K562 (cell line): Measurements from ENCODE around the gene AGPAT3.

Source experiments
- ETV5 ChIP-seq: sonication (generic); formaldehyde crosslinking; IDR thresholded peaks from 2 replicates; pipeline ENCODE4 v1.4.0; 2020; ENCODE audit warnings: low read depth, mild to moderate bottlenecking, missing genetic modification reagents
- EZH2 ChIP-seq: IDR thresholded peaks from 2 replicates; pipeline ENCODE4 v1.6.1; 2012; ENCODE audit warnings: low read depth, mild to moderate bottlenecking, inconsistent platforms, low read length, borderline replicate concordance
- RBBP5 ChIP-seq: fragments of 200-600 bp; sonication (generic); IDR thresholded peaks from 2 replicates; pipeline ENCODE4 v1.6.1; 2012; ENCODE audit warnings: borderline replicate concordance, mild to moderate bottlenecking, low read length, control low read depth, inconsistent platforms; ENCODE audit not compliant: insufficient read depth, poor library complexity, severe bottlenecking
- TF ChIP-seq, protein P1 (sequence below): fragments of 150-350 bp; conservative IDR thresholded peaks from 2 replicates; pipeline ENCODE4 v1.6.1; 2014; ENCODE audit warnings: low read length

GRCh38 chr21:43817157-43818086, 47.6 kb upstream of the AGPAT3 start:
- TF ChIP-seq EZH2 (no peak), ETV5 (CRISPR knock-in tag) (no peak), RBBP5 (no peak)
- TF ChIP-seq, protein P1, sequence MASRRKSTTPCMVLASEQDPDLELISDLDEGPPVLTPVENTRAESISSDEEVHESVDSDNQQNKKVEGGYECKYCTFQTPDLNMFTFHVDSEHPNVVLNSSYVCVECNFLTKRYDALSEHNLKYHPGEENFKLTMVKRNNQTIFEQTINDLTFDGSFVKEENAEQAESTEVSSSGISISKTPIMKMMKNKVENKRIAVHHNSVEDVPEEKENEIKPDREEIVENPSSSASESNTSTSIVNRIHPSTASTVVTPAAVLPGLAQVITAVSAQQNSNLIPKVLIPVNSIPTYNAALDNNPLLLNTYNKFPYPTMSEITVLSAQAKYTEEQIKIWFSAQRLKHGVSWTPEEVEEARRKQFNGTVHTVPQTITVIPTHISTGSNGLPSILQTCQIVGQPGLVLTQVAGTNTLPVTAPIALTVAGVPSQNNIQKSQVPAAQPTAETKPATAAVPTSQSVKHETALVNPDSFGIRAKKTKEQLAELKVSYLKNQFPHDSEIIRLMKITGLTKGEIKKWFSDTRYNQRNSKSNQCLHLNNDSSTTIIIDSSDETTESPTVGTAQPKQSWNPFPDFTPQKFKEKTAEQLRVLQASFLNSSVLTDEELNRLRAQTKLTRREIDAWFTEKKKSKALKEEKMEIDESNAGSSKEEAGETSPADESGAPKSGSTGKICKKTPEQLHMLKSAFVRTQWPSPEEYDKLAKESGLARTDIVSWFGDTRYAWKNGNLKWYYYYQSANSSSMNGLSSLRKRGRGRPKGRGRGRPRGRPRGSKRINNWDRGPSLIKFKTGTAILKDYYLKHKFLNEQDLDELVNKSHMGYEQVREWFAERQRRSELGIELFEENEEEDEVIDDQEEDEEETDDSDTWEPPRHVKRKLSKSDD, result no peak
